HCT116 (cell line): ENCODE results near the gene CCDC148.

ENCODE experiments used
- ATF3 ChIP-seq: IDR thresholded peaks from 2 replicates; pipeline ENCODE4 v1.6.1; 2012
- CBX3 ChIP-seq: IDR thresholded peaks from 2 replicates; pipeline ENCODE4 v1.6.1; 2012; ENCODE audit warnings: low read depth
- FOSL1 ChIP-seq: IDR thresholded peaks from 2 replicates; pipeline ENCODE4 v1.6.1; 2012; ENCODE audit warnings: low read depth
- JUND ChIP-seq: IDR thresholded peaks from 2 replicates; pipeline ENCODE4 v1.6.1; 2012
- POLR2A ChIP-seq: IDR thresholded peaks from 2 replicates; pipeline ENCODE4 v1.7.0; 2011; ENCODE audit warnings: borderline replicate concordance; ENCODE audit not compliant: insufficient read depth, insufficient read length; ENCODE audit errors: extremely low read depth
- POLR2AphosphoS5 ChIP-seq: IDR thresholded peaks from 2 replicates; pipeline ENCODE4 v1.6.1; 2011; ENCODE audit warnings: mild to moderate bottlenecking, low read depth, low read length, moderate library complexity
- RAD21 ChIP-seq: IDR thresholded peaks from 2 replicates; pipeline ENCODE4 v1.6.1; 2012; ENCODE audit warnings: low read depth, mild to moderate bottlenecking
- REST ChIP-seq: IDR thresholded peaks from 2 replicates; pipeline ENCODE4 v1.6.1; 2012; ENCODE audit warnings: low read depth
- YY1 ChIP-seq: IDR thresholded peaks from 2 replicates; pipeline ENCODE4 v1.6.1; 2011; ENCODE audit warnings: low read length, low read depth, moderate library complexity, mild to moderate bottlenecking; ENCODE audit not compliant: insufficient replicate concordance; ENCODE audit errors: extremely low read depth
- TF ChIP-seq, protein P1 (sequence below), 3 experiments: fragments of 200-600 bp in 1 of 3; sonication (generic) in 1 of 3; IDR thresholded peaks in 2 of 3; conservative IDR thresholded peaks in 1 of 3; 2 replicates each; pipeline ENCODE4 v1.5.1; 2012 to 2017; ENCODE audit warnings: low read depth in 2 of 3, low read length in 2 of 3, antibody characterized with exemption in 1 of 3, borderline replicate concordance in 1 of 3, control low read depth in 1 of 3, mild to moderate bottlenecking in 1 of 3, mixed read lengths in 1 of 3, mixed run types in 1 of 3, moderate library complexity in 1 of 3; ENCODE audit not compliant: insufficient read depth in 1 of 3

- TF ChIP-seq POLR2A (no peak), REST (no peak), CBX3 (no peak), ATF3 (no peak), RAD21 (no peak), JUND (no peak), POLR2AphosphoS5 (peak; percentile 64), FOSL1 (no peak), YY1 (no peak)
- TF ChIP-seq, protein P1, sequence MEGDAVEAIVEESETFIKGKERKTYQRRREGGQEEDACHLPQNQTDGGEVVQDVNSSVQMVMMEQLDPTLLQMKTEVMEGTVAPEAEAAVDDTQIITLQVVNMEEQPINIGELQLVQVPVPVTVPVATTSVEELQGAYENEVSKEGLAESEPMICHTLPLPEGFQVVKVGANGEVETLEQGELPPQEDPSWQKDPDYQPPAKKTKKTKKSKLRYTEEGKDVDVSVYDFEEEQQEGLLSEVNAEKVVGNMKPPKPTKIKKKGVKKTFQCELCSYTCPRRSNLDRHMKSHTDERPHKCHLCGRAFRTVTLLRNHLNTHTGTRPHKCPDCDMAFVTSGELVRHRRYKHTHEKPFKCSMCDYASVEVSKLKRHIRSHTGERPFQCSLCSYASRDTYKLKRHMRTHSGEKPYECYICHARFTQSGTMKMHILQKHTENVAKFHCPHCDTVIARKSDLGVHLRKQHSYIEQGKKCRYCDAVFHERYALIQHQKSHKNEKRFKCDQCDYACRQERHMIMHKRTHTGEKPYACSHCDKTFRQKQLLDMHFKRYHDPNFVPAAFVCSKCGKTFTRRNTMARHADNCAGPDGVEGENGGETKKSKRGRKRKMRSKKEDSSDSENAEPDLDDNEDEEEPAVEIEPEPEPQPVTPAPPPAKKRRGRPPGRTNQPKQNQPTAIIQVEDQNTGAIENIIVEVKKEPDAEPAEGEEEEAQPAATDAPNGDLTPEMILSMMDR (IDR thresholded peaks at IDR 0.05 in 2 of 3, conservative IDR thresholded peaks at IDR 0.05 in 1 of 3; ENCODE audit: borderline replicate concordance in 1 of 3, insufficient read depth in 1 of 3, low read depth in 2 of 3, low read length in 2 of 3) = no peak
Observed at GRCh38 chr2:158456309-158457066, at the start of gene CCDC148, which contains the start of gene PKP4.
